Measurements from ENCODE around the gene PGPEP1.
"Not testable (repeated sequence)": the region's sequence is repeated elsewhere in the genome, so short reads cannot be mapped to it uniquely, and the experiment has no call there.

PGPEP1 gene

DNA sequence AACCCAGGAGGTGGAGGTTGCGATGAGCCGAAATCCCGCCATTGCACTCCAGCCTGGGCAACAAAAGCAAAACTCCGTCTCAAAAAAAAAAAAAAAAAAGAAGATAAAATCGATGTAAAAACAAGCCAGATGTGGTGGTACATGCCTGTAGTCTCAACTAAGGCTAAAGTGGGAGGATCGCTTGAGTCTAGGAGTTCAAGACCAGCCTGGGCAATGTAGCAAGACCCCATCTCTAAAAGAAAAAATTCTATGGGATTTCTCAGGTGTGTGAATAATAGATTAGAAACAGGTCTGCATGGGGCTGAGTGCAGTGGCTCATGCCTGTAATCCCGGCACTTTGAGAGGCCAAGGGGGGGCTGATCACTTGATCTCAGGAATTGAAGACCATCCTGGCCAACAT, 11.1 kb downstream of the PGPEP1 start:
- H3K4me3 ChIP-seq (ENCODE audit: low read depth in 1 of 2, low read length in 1 of 2): no peak overlapping the region
- H3K4me1 ChIP-seq (ENCODE audit: control insufficient read depth in 1 of 2, insufficient read depth in 1 of 2, low read depth in 1 of 2, low read length in 1 of 2): no peaks in the 10 kb centered on the region
- H3K9me3 ChIP-seq: no peaks in the 10 kb centered on the region
- no peaks in the 10 kb centered on the region for H3K27me3 ChIP-seq
- H3K27ac ChIP-seq: no peak overlapping the region
- H3K36me3 ChIP-seq: peaks cover 21% of the 10 kb centered on the region
- TF ChIP-seq, protein P1, sequence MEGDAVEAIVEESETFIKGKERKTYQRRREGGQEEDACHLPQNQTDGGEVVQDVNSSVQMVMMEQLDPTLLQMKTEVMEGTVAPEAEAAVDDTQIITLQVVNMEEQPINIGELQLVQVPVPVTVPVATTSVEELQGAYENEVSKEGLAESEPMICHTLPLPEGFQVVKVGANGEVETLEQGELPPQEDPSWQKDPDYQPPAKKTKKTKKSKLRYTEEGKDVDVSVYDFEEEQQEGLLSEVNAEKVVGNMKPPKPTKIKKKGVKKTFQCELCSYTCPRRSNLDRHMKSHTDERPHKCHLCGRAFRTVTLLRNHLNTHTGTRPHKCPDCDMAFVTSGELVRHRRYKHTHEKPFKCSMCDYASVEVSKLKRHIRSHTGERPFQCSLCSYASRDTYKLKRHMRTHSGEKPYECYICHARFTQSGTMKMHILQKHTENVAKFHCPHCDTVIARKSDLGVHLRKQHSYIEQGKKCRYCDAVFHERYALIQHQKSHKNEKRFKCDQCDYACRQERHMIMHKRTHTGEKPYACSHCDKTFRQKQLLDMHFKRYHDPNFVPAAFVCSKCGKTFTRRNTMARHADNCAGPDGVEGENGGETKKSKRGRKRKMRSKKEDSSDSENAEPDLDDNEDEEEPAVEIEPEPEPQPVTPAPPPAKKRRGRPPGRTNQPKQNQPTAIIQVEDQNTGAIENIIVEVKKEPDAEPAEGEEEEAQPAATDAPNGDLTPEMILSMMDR (IDR thresholded peaks at IDR 0.05): no peak

DNA sequence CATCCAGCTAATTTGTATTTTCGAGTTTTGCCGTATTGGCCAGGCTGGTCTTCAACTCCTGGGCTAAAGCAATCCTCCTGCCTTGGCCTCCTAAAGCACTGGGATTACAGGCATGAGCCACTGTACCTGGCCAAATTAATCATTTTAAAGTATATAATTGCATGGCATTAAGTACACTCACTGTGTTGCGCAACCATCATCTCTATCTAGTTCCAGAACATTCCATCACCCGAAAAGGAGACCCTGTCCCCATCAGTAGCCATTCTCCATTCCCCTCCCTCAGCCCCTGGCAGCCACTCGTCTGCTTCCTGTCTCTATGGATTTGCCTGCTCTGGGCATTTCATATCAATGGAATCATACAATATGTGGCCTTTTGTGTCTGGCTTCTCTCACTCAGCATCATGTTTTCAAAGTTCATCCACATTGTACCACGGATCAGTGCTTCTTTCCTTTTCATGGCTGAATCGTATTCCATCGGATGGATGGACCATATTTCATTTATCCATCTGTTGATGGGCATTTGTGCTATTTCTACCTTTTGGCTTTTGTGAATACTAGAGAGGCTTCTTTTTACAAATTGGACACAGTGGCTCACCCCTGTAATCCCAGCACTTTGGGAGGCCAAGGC, 13.1 kb downstream of the PGPEP1 start:
- no peaks in the 10 kb centered on the region for H3K9me3 ChIP-seq
- TF ChIP-seq, protein P1 (IDR thresholded peaks at IDR 0.05): no peak
- no peak overlapping the region for H3K4me3 ChIP-seq (ENCODE audit: low read depth in 1 of 2, low read length in 1 of 2)
- H3K36me3 ChIP-seq: peaks cover 32% of the 10 kb centered on the region
- H3K27ac ChIP-seq: no peak overlapping the region
- no peaks in the 10 kb centered on the region for H3K27me3 ChIP-seq
- no peaks in the 10 kb centered on the region for H3K4me1 ChIP-seq (ENCODE audit: control insufficient read depth in 1 of 2, insufficient read depth in 1 of 2, low read depth in 1 of 2, low read length in 1 of 2)

DNA sequence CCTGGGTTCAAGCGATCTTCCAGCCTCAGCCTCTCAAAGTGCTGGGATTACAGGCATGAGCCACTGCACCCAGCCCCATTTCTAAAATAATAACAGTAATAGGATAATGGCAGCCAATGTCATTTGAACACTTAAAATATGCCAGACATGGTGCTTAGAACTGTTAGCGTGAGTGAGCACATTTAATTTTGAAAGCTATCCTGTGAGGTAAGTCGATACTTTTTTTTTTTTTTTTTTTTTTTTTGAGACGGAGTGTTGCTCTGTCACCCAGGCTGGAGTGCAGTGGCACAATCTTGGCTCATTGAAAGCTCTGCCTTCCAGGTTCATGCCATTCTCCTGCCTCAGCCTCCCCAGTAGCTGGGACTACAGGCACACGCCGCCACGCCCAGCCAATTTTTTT, 14.3 kb downstream of the PGPEP1 start:
- H3K4me1 ChIP-seq (ENCODE audit: control insufficient read depth in 1 of 2, insufficient read depth in 1 of 2, low read depth in 1 of 2, low read length in 1 of 2); H3K4me3 ChIP-seq (ENCODE audit: low read depth in 1 of 2, low read length in 1 of 2); H3K27ac ChIP-seq; H3K27me3 ChIP-seq; H3K9me3 ChIP-seq: not testable (repeated sequence)
- peaks cover 44% of the 10 kb centered on the region for H3K36me3 ChIP-seq

DNA sequence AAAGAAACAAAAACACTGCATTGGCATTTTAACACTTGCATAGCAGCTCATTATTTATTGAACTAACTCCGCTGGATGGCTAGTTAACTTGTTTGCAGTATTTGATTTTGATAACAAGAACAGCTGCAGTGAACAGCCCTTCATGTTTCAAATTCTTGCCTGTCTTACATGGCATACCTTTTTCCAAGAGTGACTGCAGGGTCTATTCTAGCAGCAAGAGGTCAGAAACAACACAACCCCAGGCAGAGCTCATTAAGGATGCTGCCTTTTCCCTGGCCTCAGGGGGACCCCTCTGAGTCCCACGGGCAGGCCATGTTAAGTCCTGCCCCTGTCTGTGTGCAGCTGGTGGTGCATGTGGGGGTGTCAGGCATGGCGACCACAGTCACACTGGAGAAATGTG, 16.6 kb downstream of the PGPEP1 start:
- TF ChIP-seq, protein P1 (IDR thresholded peaks at IDR 0.05): no peak
- H3K27ac ChIP-seq: no peak overlapping the region
- H3K4me1 ChIP-seq (ENCODE audit: control insufficient read depth in 1 of 2, insufficient read depth in 1 of 2, low read depth in 1 of 2, low read length in 1 of 2): no peaks in the 10 kb centered on the region
- no peaks in the 10 kb centered on the region for H3K27me3 ChIP-seq
- H3K36me3 ChIP-seq: peaks cover 52% of the 10 kb centered on the region
- H3K4me3 ChIP-seq (ENCODE audit: low read depth in 1 of 2, low read length in 1 of 2): no peak overlapping the region
- no peaks in the 10 kb centered on the region for H3K9me3 ChIP-seq

DNA sequence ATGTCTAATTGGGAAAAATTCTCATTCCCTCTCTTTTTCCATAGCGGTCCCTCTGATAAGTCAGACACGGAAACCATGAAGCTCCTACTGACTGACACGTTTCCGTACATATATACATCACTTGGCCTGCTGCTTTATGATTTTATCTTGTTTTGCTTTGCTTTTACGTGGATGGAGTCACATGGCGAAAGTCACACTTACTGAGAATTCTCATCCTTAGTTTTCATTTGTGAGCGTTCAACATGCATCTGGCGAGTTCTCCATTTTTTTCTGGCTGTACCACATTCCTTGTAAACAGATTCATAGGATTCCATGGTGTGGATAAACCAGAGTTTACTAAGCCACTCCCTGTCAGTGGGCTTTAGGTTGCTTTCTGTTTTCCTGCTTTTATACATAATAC, 21.2 kb downstream of the PGPEP1 start:
- no peaks in the 10 kb centered on the region for H3K27me3 ChIP-seq
- TF ChIP-seq, protein P1 (IDR thresholded peaks at IDR 0.05): no peak
- no peak overlapping the region for H3K27ac ChIP-seq
- no peaks in the 10 kb centered on the region for H3K9me3 ChIP-seq
- peaks cover 18 to 23% of the 10 kb centered on the region in 2 experiments for H3K4me1 ChIP-seq (ENCODE audit: control insufficient read depth in 1 of 2, insufficient read depth in 1 of 2, low read depth in 1 of 2, low read length in 1 of 2)
- peaks cover 44% of the 10 kb centered on the region for H3K36me3 ChIP-seq
- H3K4me3 ChIP-seq (ENCODE audit: low read depth in 1 of 2, low read length in 1 of 2): no peak overlapping the region

DNA sequence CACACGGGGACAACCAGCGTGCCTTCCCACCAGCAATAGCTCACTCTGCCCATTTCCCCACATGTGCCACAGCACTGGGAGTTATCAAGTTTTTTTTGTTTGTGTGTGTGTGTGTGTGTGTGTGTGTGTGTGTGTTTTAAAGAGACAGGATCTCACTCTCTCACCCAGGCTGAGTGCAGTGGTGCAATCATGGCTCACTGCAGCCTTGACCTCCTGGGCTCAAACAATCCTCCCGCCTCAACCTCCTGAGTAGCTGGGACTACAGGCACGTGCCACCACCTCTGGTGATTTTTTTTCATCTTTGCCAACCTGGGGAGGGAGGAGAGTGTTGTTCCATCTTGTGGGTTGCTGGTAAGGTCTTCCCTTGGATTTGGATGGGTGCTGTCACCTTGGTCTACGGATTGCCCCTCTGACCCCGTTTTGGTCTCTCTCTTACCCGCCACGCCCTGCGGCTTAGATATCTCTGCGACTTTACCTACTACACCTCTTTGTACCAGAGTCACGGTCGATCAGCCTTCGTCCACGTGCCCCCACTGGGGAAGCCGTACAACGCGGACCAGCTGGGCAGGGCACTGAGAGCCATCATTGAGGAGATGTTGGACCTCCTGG, 22.6 kb downstream of the PGPEP1 start:
- peaks cover 18 to 23% of the 10 kb centered on the region in 2 experiments for H3K4me1 ChIP-seq (ENCODE audit: control insufficient read depth in 1 of 2, insufficient read depth in 1 of 2, low read depth in 1 of 2, low read length in 1 of 2)
- peaks cover 30% of the 10 kb centered on the region for H3K36me3 ChIP-seq
- TF ChIP-seq, protein P1 (IDR thresholded peaks at IDR 0.05): no peak

More for the DNA sequence above, 22.6 kb downstream of the PGPEP1 start:
- Histone ChIP-seq H3K9me3 (no peaks in the 10 kb centered on the region), H3K27me3 (no peaks in the 10 kb centered on the region), H3K27ac (peak overlapping the region; percentile 33), H3K4me3 (ENCODE audit: low read depth in 1 of 2, low read length in 1 of 2) (no peak overlapping the region)
